Activated T-helper 1 cell treated with anti-CD3 and anti-CD28 coated beads, Interleukin-12 subunit alpha, Interleukin-12 subunit beta, Interleukin-2, Interleukin-4 antibody, amounts not matched to agents 30 ng/mL and 10 ng/mL and 1 ng/mL, durations not matched to agents 14 hours and 24 hours and 36 hours (primary cell): ENCODE measurements around the gene RBM10. TPM values are rescaled to one million over a fixed set of nuclear protein-coding genes. Genes with fewer than 3 reads are reported as not detected.
A peak's percentile ranks its signal among the peaks of the same experiment; 100 is the strongest.

Experiments
- DNase-seq: peaks from one replicate; pipeline ENCODE4 v3.0.0; 2021; ENCODE audit warnings: low spot score
- H3K27ac Mint-ChIP-seq: one replicate; pipeline ENCODE4 v1.8.0; 2021; ENCODE audit warnings: mild to moderate bottlenecking, mixed read lengths
- H3K27me3 Mint-ChIP-seq: one replicate; pipeline ENCODE4 v1.8.0; 2022; ENCODE audit warnings: mild to moderate bottlenecking, moderate library complexity, mixed read lengths; ENCODE audit not compliant: insufficient read depth
- H3K36me3 Mint-ChIP-seq: one replicate; pipeline ENCODE4 v1.8.0; 2021; ENCODE audit warnings: low read depth, mixed read lengths
- H3K4me1 Mint-ChIP-seq: one replicate; pipeline ENCODE4 v1.8.0; 2021; ENCODE audit warnings: low read depth, mixed read lengths
- H3K4me3 Mint-ChIP-seq: one replicate; pipeline ENCODE4 v1.8.0; 2021; ENCODE audit warnings: mild to moderate bottlenecking, moderate library complexity, mixed read lengths
- H3K9me3 Mint-ChIP-seq: one replicate; pipeline ENCODE4 v1.8.0; 2021; ENCODE audit warnings: mixed read lengths
- intact Hi-C: fragments of 100-400 bp; cut with micrococcal nuclease; formaldehyde crosslinking; loops from one replicate; pipeline ENCODE4 v1.15.1; 2024
- total RNA-seq: library from RNA; stranded (reverse); gene quantifications from 2 replicates; pipeline ENCODE4 v1.2.3, GENCODE V29; 2022

Gene RBM10
- total RNA-seq, 1 donor from 2014 or later: 64.1 TPM

GRCh38 chrX:47187106-47187677 is 42.2 kb downstream of the RBM10 start:
- no peak overlapping the region for H3K4me3 Mint-ChIP-seq
- H3K27ac Mint-ChIP-seq: no peak overlapping the region
- no peaks in the 10 kb centered on the region for H3K9me3 Mint-ChIP-seq
- H3K4me1 Mint-ChIP-seq: peaks cover 17% of the 10 kb centered on the region
- intact Hi-C loops: no loop called here
- DNase-seq: no peak
- H3K27me3 Mint-ChIP-seq: no peaks in the 10 kb centered on the region
- peaks cover 13% of the 10 kb centered on the region for H3K36me3 Mint-ChIP-seq

DNA sequence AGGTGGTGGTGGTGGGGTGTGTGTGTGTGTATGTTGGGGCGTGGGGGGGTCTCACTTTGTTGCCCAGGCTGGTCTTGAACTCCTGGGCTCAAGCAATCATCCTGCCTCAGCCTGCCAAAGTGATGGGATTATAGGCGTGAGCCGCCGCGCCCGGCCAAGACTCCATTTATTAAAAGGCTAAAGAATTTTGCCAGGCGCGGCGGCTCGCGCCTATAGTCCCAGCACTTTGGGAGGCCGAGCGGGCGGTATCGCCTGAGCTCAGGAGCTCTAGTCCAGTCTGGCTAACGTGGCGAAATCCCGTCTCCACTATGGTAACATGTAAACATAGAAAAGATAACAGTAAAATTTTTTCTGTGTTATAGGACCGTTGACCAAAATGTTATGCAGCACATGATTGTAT is 44.9 kb downstream of the RBM10 start:
- intact Hi-C loops: loop anchor here (1.0 to 10.0 kb wide), 5 partner anchors 45 to 835 kb away; partner anchors contain the start of genes RBM10, RP2 and ZNF81
- Mint-ChIP-seq H3K36me3 (peaks cover 15% of the 10 kb centered on the region), H3K9me3 (no peaks in the 10 kb centered on the region), H3K4me1 (peaks cover 33% of the 10 kb centered on the region), H3K4me3 (no peak overlapping the region), H3K27ac (no peak overlapping the region), H3K27me3 (no peaks in the 10 kb centered on the region)
- DNase-seq: no peak

DNA sequence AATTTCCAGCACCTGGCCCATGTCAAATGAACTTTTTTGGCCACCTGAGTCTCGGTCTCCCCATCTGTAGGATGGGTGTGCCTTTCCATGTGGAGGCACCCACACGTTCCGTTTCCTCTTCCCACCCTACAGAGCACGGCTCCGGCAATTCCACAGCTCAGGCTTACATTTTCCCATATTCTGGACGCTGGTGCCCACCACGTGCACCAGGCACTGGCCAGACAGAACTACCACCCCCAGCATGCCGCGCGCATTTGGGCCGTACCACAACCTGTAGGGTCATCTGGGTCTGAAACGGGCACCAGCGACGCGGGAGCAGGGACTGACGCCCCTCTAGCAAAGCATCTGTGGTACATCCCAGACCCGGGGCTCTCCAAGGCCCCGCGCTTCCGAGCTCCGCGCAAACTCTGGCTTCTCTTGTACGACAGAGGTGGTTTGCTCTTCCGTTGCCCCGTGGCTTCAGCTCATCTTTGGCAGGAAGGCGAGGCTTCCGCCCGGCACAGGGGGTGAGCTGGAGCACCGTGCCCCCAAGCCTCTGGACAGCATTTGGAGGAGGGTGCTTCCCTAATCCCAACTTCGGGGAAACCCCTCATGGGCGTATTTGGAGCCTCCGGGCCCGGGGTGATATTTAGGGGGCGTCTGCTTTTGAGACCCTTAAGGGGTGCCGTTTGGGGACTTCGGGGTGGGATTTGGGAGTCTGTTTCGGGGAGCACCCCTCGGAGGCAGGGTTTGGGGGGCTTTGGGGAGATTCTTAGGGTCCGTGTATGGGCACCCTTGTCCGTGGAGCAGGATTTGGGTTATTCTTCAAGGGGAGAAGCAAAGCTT is 45.6 kb downstream of the RBM10 start:
- intact Hi-C loops: loop anchor here (1.0 to 10.0 kb wide), 5 partner anchors 45 to 834 kb away; partner anchors contain the start of genes RBM10, RP2 and ZNF81
- peak; percentile 73 for DNase-seq
- no peaks in the 10 kb centered on the region for H3K27me3 Mint-ChIP-seq
- H3K4me1 Mint-ChIP-seq: peaks cover 41% of the 10 kb centered on the region
- peaks cover 18% of the 10 kb centered on the region for H3K36me3 Mint-ChIP-seq
- H3K27ac Mint-ChIP-seq: peak overlapping the region; percentile 94
- H3K9me3 Mint-ChIP-seq: no peaks in the 10 kb centered on the region
- H3K4me3 Mint-ChIP-seq: peak overlapping the region; percentile 96

- DNase-seq: peak; percentile 9
- Mint-ChIP-seq H3K36me3 (peaks cover 22% of the 10 kb centered on the region), H3K27ac (peak overlapping the region; percentile 94), H3K9me3 (no peaks in the 10 kb centered on the region), H3K27me3 (no peaks in the 10 kb centered on the region), H3K4me1 (peaks cover 48% of the 10 kb centered on the region), H3K4me3 (peak overlapping the region; percentile 96)
- intact Hi-C loops: loop anchor here (5.0 to 10.0 kb wide), 4 partner anchors 64 to 833 kb away; partner anchors contain the start of genes RP2 and ZNF81
These were observed 46.3 kb downstream of the RBM10 start for GRCh38 chrX:47191331-47191730.

DNA sequence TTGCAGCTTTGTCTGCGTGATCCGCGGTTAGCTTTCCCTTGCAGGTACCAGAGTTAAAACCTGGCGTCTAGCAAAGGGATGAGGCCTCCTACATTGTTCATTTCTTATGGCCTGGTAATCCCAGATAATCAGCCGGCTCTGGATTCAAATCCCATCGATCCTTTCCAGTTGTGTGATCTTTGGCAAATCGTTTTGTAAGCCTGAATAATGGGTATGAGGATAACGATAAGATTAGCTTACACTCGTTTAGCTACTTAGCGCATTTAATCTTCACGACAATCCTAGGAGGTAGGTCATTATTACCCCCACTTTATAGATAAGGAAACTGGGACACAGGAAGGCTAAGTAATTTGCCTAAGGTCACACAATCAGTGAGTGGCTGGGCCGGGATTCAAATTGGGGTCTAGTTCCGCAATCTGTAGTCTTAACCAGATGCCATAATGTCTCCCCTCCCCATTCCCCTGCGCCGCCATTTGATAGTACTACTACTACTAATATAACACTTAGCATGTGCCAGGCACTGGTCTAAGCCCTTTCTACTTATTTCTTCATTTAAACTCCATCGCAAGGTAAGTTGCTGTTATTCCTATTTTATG is 46.9 kb downstream of the RBM10 start:
- H3K36me3 Mint-ChIP-seq: peaks cover 23% of the 10 kb centered on the region
- peak overlapping the region; percentile 96 for H3K4me3 Mint-ChIP-seq
- H3K27me3 Mint-ChIP-seq: no peaks in the 10 kb centered on the region
- peaks cover 53% of the 10 kb centered on the region for H3K4me1 Mint-ChIP-seq
- intact Hi-C loops: loop anchor here (2.0 to 10.0 kb wide), 5 partner anchors 65 to 833 kb away; partner anchors contain the start of genes RP2, UXT and ZNF81
- H3K27ac Mint-ChIP-seq: no peak overlapping the region
- DNase-seq: no peak
- H3K9me3 Mint-ChIP-seq: no peaks in the 10 kb centered on the region

DNA sequence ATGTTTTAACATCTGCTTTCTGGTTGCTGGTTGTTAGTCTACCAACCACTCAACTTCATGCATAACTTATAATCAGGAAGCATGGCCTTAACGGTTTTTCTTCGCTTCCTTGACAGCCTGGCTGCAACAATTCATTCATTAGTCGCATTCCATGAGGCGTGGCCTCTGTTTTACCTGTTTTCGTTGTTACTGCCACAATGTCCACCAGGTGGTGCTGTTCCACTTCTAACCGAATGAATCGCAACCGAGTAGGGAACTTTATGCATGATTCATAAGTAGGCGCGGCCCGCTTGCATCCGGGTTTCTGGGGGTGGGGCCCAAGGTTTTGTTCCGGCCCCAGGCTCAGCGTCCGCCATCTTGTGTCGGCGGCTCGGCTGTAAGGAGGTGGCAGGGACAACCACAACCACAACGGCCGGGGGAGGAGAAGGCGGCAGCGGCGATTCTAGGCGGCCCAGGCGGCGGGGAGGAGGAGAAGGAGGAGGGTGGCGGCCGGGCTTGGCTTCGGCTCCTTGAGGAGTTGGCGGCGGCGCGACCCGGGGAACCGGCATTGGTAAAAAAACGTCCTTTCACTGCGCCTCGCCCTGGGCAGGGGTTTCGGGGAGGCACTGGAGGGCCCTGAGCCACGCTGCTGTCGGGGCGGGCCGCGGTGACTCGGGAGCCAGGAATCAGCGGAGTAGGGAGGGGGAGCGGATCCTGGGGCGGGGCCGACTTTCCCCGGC is 48.6 kb downstream of the RBM10 start, which contains the start of gene UBA1:
Gene UBA1, plus strand, starts transcription at position 355 of the 719 bp plus-strand sequence. CDS start 4,974 bp downstream, outside the sequence.
- Mint-ChIP-seq H3K27ac (peak within 1 kb of the TSS; percentile 98), H3K27me3 (no peaks in the 10 kb centered on the region), H3K9me3 (no peaks in the 10 kb centered on the region), H3K4me3 (peak within 1 kb of the TSS; percentile 96), H3K36me3 (peaks cover 26% of the 10 kb centered on the region), H3K4me1 (peaks cover 59% of the 10 kb centered on the region)
- intact Hi-C loops: loop anchor here (1.0 to 10.0 kb wide), 14 partner anchors 25 to 831 kb away; partner anchors contain the start of genes ARAF, CDK16, ELK1 and RP2
- DNase-seq: peak; percentile 87

- Mint-ChIP-seq H3K27ac (peak overlapping the region; percentile 98), H3K36me3 (peaks cover 32% of the 10 kb centered on the region), H3K4me3 (peak overlapping the region; percentile 96), H3K4me1 (peaks cover 54% of the 10 kb centered on the region), H3K9me3 (no peaks in the 10 kb centered on the region), H3K27me3 (no peaks in the 10 kb centered on the region)
- intact Hi-C loops: loop anchor here (5.0 to 10.0 kb wide), 4 partner anchors 67 to 831 kb away; partner anchors contain the start of genes RP2 and ZNF81
- no peak for DNase-seq
These were observed 49.3 kb downstream of the RBM10 start for GRCh38 chrX:47194194-47194787.

- Mint-ChIP-seq H3K27ac (peak overlapping the region; percentile 85), H3K36me3 (peaks cover 38% of the 10 kb centered on the region), H3K4me1 (peaks cover 46% of the 10 kb centered on the region)
These were observed 51.1 kb downstream of the RBM10 start for GRCh38 chrX:47196098-47196497.

GRCh38 chrX:47197526-47197925 is 52.5 kb downstream of the RBM10 start:
- Mint-ChIP-seq H3K4me1 (peaks cover 46% of the 10 kb centered on the region), H3K9me3 (no peaks in the 10 kb centered on the region), H3K27me3 (no peaks in the 10 kb centered on the region), H3K4me3 (peak overlapping the region; percentile 96), H3K36me3 (peaks cover 47% of the 10 kb centered on the region), H3K27ac (no peak overlapping the region)
- intact Hi-C loops: loop anchor here (10.0 kb wide), 2 partner anchors 637 to 827 kb away; partner anchors contain the start of gene ZNF81
- no peak for DNase-seq

More at GRCh38 chrX:47196098-47196497, 51.1 kb downstream of the RBM10 start:
- Mint-ChIP-seq H3K4me3 (peak overlapping the region; percentile 96), H3K27me3 (no peaks in the 10 kb centered on the region), H3K9me3 (no peaks in the 10 kb centered on the region)
- no peak for DNase-seq
- intact Hi-C loops: loop anchor here (10.0 kb wide), 2 partner anchors 639 to 829 kb away; partner anchors contain the start of gene ZNF81

GRCh38 chrX:47198026-47198686 is 53.1 kb downstream of the RBM10 start:
- intact Hi-C loops: loop anchor here (10.0 kb wide), 2 partner anchors 637 to 827 kb away; partner anchors contain the start of gene ZNF81
- H3K27me3 Mint-ChIP-seq: no peaks in the 10 kb centered on the region
- peak overlapping the region; percentile 52 for H3K27ac Mint-ChIP-seq
- no peak for DNase-seq
- H3K9me3 Mint-ChIP-seq: no peaks in the 10 kb centered on the region
- no peak overlapping the region for H3K4me3 Mint-ChIP-seq
- H3K4me1 Mint-ChIP-seq: peaks cover 40% of the 10 kb centered on the region
- peaks cover 47% of the 10 kb centered on the region for H3K36me3 Mint-ChIP-seq

DNA sequence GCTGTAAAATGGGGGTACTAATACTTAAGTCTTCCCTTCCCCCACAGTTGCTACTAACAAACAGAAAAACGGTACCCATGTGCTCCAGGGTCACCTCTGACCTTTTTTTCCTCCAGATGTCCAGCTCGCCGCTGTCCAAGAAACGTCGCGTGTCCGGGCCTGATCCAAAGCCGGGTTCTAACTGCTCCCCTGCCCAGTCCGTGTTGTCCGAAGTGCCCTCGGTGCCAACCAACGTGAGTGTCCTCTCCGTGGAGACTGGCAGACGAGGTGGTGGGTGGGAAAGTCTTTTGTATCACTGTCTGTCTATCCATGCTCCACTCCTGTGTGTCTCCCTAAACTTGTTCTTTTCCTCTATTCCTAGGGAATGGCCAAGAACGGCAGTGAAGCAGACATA is 53.7 kb downstream of the RBM10 start:
- Mint-ChIP-seq H3K27ac (peak overlapping the region; percentile 52), H3K27me3 (no peaks in the 10 kb centered on the region), H3K9me3 (no peaks in the 10 kb centered on the region), H3K4me3 (no peak overlapping the region), H3K4me1 (peaks cover 36% of the 10 kb centered on the region), H3K36me3 (peaks cover 44% of the 10 kb centered on the region)
- no peak for DNase-seq
- intact Hi-C loops: loop anchor here (10.0 kb wide), 2 partner anchors 636 to 826 kb away; partner anchors contain the start of gene ZNF81
